NCI-H82 treated with DMSO at 0.1 percent for 48 hours (cell line): Measurements from ENCODE around the gene SLC25A29.
A peak's percentile ranks its signal among the peaks of the same experiment; 100 is the strongest.
"Not testable (repeated sequence)": the region's sequence is repeated elsewhere in the genome, so short reads cannot be mapped to it uniquely, and the experiment has no call there.

Experiments
- DNase-seq: peaks from one replicate; lab custom pipeline; 2025; ENCODE audit not compliant: unreplicated experiment; lab: John Stamatoyannopoulos, UW

Gene SLC25A29, protein sequence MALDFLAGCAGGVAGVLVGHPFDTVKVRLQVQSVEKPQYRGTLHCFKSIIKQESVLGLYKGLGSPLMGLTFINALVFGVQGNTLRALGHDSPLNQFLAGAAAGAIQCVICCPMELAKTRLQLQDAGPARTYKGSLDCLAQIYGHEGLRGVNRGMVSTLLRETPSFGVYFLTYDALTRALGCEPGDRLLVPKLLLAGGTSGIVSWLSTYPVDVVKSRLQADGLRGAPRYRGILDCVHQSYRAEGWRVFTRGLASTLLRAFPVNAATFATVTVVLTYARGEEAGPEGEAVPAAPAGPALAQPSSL

DNA sequence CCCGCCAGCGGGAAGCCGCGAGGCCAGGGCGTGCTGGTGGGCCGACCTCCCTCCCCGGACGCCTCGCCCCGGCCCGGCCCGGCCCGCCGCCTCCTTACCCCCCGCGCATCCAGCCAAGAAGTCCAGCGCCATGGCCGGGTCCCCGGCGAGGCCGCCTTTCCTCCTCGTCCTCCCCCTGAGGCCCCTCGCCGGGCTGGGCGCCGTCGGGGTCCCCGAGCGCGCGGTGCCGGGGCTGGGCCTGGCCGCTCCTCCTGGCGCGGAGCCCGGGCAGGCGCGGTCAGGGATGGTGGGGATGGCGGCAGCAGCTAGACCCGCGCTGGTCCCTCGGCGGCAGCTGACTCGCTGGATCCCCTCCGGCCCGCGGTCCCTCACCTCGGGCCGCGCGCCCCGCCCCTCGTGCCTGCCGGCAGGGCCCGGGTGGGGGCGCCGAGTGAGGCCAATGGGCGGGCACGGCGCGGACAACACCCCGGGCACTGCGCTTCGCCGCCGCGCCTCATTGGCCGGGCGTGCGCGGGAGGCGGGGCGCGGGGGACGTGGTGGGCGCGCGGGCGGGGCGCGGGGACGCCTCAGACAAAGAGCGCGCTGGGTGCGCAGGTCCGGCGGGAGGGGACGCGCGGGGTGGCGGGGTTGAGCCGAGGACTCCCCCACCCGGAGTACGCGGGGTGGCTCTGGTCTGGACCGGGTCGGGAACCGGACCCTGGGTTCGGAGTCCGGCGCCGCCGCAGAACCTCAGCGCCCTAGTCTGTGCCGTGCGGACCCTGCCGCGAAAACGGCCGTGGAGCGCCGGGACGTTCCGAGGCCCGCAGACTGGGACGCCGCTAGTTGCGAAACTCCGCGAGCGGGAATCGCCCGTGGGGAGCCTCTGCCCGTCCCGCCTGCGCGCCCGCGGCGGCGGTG, at the start of gene SLC25A29:
TSS of gene SLC25A29 (minus strand) at position 344 of the 897 bp plus-strand sequence. CDS start at position 132, 212 bp downstream.
- peak; percentile 64 for DNase-seq

DNA sequence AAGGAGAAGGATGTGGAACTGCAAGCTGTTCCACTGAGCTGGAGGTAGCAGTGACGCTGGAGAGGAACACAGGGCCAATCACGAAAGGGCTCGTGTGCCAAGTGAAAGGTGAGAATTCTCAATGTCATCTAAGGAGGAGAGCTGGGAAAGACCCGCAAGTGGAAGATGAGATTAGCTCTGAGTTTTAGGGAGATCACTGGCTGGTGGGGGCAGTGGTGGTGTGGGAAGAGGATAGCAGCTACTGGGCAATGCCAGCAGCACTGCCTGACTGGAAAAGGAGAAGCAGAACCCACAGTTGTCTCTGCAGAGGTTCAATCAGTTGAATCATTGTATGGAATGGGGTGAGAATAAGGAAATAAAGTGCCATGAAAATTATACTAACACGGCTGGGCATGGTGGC, 44.7 kb upstream of the SLC25A29 start:
- DNase-seq, result no peak

DNA sequence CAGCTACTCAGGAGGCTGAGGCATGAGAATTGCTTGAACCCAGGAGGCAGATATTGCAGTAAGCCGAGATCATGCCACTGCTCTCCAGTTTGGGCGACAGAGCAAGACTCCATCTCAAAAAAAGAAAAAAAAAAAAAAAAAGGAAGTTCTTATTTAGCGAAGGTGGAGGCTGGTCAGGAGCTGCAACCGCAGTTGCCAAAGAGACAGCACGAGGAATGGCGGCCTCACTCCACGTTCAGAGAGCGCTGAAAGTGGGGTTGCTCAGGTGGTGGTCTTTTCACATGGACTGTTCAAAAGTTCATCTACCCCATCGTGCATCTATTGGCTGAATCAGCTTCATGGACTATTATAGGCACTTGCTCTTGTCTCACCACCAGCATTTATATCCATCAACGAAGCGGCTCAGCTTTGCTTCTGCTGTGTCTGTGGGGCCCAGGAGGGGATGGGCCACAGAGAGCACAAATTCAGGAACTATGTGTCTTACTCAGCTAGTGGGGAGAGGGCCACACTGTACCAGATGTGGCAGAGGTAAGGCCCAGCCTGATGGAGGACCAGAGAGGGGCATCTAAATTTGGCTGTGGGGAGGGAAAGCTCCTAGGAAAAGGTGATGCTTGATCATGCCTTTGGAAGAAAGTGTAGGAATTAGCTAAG, 44.2 kb upstream of the SLC25A29 start:
- DNase-seq, result no peak

DNA sequence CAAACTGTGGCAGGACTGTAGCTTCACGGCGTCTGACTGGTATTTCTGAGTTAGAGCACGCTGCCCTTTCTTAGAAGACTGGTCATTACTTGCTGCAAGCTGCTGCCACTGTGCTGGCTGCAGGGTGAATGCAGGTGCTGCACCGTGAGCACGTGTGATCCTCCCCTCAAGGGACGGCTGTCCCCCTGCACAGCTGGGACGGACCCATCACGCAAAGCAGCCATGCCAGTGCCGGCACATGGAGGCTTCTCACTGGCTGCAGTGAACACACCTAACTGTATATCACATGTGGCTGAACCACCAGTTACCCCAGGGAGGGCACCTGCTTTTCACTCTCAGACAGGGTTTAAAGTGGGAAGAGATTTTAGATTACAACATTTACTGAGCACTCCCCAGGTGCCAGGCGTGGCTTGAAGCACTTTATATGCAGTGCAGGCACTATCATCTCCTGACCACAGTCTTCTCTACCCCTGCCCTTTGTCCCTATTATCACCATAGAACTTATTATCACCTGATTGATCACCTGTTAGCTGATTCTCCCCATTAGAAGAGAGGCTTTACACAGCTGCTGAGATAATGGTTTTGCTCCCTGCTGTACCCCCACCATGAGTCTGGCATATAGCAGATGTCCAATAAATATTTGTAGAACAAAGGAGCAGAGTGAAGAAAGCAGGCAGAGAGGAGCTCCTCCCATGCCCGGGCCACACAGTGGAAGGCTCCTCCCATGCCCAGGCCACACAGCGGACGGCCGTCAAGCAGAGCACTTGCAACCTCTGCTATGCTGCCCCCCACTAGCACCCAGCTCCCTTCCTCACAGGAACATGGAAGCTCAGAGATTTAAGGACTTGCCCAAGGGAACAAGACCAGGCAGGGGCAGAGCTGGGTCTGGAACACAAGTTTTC, 42.8 kb upstream of the SLC25A29 start:
- no peak for DNase-seq

DNA sequence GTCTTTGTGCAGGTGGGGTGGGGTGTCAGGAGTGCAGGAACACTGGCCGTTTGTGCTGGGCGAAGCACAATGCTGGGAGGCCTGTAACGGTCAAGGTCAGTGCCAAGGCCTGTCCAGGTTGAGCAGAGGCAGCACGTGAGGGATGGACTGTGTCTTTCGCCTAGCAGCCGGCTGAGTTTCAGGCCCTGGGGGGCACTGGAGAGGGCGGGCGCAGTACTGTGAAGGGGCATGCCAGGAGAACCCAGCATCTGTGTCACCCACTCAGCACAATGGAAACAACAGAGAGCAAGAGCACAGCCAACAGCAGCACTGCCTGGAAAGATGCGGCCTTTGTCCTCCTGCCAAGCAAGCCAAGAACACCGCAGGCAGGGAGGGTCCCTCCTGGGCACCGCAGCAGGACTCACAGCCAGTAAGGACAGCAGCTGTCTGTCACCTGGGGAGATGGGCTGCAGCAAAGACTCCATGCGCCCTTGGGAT, 42.0 kb upstream of the SLC25A29 start:
- no peak for DNase-seq

DNA sequence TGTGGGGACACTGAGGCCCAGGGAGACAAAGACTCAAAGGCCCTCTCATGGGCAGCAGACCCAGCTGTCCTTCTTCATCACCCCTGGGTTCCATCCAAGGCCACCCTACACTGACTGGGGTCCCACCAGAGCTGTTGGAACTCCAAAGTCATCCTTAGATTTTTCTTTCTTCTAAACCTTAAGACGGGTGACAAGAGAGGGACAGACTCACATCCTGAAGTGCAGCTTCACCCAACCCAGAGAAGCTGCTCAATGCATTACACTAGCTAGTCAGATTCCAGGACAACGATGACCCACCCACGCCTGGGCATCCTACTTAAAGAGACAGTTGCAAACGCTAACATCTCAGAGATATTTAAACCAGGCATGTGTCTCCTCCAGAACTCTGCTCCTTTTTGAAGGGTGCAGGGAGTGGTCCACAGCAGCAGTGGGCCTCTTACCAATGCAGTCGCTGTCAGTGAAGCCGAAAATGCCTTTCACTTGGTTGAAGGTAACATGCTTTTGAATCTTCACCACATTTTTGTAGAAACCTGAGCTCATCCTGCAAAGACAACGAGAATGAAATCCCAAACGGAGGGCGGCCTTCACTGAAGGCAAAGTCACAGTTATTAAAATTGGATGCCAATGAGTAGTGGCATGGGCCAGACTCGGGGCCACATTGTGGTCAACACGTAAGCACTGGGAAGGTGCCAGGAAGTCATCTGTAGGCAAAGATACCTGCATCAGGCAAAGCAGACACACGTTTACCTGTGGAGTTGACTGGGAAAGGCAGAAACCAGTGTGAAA, 40.3 kb upstream of the SLC25A29 start:
- DNase-seq, result no peak

DNA sequence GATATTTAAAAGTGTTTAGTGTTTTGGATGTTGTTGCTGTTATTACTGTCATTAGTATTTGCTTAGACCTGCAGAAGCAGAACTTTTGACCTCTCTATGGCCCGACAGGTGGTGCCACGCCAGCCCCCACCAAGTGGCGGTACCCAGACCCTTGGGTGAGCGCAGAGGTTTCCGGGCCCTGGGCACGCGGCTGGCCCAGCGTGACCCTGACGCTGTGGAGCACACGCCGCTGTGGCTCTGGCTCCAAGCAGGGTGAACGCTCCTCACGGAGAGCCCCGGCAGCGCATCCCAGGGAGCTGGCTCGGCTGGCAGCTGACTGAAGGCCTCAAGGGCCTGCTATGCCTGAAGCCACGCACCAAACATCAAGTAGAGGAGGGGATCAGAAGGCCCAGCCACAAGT, 39.5 kb upstream of the SLC25A29 start:
- no peak for DNase-seq

DNA sequence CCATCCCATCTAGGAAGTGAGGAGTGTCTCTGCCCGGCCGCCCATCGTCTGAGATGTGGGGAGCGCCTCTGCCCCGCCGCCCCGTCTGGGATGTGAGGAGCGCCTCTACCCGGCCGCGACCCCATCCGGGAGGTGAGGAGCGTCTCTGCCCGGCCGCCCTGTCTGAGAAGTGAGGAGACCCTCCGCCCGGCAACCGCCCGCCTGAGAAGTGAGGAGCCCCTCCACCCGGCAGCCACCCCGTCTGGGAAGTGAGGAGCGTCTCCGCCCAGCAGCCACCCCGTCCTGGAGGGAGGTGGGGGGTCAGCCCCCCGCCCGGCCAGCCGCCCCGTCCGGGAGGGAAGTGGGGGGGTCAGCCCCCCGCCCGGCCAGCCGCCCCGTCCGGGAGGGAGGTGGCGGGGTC, 38.4 kb upstream of the SLC25A29 start:
- DNase-seq, result not testable (repeated sequence)

DNA sequence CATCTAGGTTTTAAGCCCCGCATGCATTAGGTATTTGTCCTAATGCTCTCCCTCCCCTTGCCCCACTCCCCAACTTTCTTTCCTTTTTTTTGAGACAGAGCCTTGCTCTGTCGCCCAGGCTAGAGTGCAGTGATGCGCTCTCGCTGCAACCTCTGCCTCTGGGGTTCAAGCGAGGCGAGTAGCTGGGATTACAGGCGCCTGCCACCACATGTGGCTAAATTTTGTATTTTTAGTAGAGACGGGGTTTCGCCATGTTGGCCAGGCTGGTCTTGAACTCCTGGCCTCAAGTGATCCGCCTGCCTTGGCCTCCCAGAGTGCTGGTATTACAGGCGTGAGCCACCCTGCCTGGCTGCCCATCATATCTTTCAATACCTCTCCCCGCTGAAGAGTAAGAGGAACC, 36.6 kb upstream of the SLC25A29 start:
- DNase-seq, result not testable (repeated sequence)

DNA sequence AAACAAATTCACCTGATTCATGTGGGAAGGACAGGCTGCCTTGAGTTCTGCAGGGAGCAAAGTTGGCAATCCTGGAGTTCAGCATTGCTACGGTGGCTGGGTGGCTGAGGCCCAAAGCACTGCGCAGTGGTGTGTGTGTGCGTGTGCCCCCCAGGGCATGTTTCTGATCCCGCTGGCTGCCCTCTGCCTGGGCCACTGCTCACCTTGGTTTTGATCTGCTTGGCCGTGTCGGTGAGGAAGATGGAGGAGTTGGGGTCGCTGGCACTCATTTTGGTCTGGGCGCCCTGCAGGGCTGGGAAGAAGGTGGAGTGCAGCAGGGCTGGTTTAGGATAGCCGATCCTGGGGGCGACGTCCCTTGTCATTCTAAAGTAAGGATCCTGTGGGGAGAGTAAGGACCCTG, 36.0 kb upstream of the SLC25A29 start:
- DNase-seq, result no peak

DNA sequence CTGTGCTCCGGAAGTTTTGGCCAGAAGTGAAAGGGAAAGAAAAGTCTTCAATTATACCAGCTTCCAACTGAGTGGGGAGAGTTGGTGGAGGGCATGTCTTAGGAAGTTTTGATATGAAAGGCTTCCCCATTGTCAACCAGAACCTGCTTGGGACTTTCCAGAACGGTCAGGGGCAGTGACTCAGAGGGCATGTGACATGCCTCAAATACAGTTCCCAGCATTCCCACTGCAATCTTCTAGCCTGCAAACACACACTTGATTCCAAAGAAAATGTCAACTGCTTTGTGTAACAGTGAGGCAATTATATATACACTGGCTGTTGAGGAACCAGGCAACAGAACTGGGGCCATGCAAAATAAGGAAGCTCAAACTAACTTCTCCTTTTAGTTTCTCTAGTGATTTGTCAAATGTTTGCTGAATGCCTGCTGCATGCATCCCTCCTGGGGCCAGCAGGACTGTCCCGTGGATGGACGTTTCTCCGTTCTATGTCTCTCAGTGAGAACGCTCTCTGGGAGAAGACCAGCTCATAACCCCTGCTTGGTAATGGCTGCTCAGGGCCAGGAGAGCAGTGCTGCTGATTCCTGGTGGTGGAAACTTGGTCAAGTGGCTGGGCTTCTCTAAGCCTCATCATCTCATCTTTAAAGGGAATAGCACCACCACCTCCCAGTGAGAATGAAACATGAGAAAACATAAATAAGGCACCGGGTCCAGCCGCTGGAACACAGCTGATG, 35.2 kb upstream of the SLC25A29 start:
- no peak for DNase-seq

DNA sequence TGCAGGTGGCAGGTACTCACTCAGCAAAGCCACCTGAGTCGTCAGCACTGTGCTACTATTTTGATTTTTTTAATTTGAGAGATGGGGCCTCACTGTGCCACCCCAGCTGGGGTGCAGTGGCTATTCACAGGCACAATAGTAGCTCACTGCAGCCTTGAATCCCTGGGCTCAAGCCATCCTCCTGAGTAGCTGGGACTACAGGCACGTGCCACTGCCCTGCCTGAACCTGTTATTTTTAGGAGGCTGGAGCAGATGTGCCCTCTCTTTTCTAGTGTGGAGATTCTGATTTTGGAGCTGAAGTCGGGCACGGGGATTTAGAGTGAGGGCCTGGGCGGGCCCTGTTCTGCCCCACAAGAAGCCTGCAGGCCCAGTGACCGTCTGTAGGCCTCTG, 34.2 kb upstream of the SLC25A29 start:
- DNase-seq, result no peak

DNA sequence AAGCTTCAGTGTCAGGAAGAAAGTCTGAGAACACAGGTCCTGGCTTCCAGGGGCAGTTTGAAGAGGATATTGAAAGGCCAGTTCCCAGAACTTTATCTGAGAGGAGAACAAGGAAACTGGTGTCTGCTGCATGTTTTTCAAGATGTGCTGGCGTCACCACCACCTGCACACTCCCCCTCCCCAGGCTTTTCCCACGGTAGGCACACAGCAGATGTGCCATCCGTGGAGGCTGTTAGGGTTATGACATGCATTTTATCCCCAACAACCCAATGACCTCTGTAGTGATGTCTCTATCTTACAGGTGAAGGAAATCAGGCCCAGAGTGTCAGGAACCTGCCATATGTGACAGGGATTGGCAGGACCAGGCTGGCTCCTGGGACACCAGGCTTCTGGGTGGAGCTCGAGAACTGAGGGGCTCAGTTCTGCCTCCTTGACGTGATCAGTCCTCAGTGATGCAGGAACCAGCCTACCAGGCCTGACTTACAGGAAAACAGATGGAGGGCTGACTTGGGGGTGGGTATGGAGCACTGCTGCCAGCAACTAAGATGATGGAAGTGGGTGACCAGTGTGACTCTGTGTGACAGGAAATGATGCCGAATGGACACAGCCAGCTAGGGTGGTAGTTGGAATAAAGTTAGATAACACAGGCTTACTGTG, 33.6 kb upstream of the SLC25A29 start:
- no peak for DNase-seq

DNA sequence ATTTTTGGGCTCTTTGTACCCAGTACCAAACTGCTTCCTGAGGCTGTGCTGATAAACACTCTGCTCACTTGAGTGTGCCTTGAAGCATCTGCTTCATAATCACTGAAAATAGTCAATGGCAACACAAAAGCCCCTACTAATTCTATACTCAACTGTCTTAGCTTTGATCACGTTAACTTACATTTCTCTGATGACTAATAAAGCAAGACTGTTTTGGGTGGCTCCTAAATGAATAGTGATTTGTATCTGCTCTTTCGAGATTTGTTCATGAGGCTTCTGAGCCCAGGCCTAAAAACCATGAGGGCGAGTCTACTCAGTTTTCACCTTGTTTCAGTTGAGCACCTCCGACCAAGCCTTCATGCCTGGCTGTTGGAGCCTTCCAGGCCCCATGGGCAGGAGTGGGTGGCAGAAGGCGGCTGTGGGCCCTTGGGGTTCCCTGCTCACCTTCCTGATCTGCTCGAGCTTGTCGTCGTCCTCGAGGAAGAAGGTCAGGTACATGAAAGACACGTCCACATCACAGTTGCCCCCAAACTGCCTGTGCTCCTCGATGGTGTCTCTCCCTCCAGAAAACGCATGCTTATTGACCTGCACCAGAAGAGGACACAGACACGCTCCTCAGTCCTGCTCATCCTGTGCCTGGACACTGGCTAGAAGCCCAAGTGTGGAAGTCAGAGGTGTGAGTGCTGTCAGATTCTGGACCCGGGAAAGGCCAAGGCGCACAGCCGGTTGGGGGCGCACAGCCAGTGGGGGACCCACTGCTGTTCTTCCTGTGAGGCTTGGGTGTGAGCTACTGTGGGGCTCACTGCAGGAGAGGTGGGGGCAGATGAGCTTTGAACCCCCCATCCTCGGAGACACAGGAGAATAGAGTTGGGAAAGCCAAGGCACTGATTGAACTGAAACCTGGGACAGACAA, 30.6 kb upstream of the SLC25A29 start:
- no peak for DNase-seq

DNA sequence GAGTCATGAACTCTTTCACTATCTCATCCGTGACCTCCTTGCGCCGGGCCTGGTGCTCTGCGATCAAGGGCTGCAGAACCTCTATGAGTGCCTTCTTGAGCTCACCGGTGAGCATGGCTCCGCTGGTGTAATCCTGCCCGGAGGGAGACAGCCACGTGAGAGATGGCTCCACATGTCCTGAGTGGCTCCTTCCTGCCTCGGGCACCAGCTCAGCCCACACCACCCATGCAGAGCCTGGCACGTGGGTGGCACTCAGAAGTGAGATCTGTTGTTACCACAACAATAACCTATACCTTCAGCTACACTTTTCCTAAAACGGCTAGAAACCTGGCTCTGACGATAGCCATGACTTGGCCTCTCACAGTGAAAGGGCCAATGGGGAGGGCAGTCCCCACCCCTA, 28.7 kb upstream of the SLC25A29 start:
- no peak for DNase-seq

DNA sequence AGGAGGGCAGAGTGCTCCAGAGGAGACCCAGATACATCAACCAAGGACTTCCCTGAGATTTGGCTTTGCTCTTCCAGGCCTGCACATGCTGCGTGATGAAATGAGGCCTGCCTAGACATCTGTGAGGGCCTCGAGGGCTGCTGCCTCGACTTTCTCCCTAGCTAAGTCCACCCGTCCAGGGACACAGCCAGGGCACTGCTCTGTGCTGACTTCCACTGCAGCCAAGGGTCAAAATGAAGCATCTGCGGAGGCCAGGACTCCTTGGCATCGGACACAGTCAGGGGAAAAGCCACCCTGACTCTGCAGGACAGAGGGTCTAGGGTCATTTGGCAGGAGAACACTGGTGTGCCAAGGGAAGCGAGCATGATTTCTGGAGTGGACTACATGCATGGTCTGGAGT, 27.6 kb upstream of the SLC25A29 start:
- no peak for DNase-seq

DNA sequence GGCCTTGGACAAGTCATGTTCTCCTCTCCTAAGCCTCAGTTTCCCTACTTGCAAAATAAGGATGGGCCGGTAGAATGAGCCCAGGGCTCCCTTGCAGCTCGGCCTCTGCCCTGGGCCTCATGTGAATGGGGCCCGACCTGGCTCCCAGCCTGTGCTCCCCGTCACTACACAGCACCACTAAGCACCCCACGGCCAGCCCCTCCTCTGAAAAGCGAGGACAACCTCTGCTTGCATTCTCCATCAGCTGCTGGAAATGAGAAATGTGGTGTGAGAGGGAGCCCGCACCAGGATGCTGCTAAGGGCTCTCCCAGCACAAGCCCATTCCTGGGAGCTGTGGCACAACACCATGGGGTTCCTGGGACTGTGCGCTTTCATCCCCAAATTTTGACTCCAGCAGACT, 27.1 kb upstream of the SLC25A29 start:
- DNase-seq, result no peak

DNA sequence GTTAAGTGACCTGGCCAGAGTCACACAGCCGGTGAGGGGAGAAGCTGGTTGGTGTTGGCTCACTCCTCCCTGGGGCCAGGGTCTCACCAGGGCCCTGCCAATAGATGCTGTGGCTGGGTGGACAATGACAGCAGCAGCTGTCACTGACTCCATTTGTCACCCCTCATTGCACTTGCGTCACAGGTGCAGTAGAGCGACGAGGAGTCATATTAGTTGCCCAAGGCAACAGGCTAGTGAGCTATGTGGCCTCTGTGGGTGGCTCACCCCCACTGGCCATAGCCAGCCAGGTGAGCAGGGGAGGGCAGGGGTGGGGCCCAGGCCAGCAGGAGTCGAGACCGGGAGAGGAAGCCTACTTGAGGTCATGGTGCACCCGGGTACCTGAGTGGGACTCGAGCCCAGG, 26.6 kb upstream of the SLC25A29 start:
- DNase-seq, result no peak
